Naive B cell (primary cell): ENCODE measurements around the gene CPNE8. TPM values are rescaled to one million over a fixed set of nuclear protein-coding genes. Genes with fewer than 3 reads are reported as not detected.

Source experiments
- ATAC-seq, 2 donors: fragments of 150-1000 bp; cut with Tn5 transposase; 2 replicates each; pipeline ENCODE4 v1.10.0; 2021; ENCODE audit warnings: low read depth in 2 of 2, mild to moderate bottlenecking in 2 of 2, moderate library complexity in 2 of 2
- DNase-seq: peaks from one replicate; pipeline ENCODE4 v3.0.0; 2022
- H3K27ac Mint-ChIP-seq, 6 donors: one replicate each; pipeline ENCODE4 v1.8.0; 2020 to 2022; ENCODE audit warnings: mild to moderate bottlenecking in 6 of 6, mixed read lengths in 6 of 6, moderate library complexity in 5 of 6, inconsistent platforms in 2 of 6
- H3K27me3 Mint-ChIP-seq, 3 donors: one replicate each; pipeline ENCODE4 v1.8.0; 2021 to 2022; ENCODE audit warnings: mixed read lengths in 3 of 3, mild to moderate bottlenecking in 1 of 3
- H3K36me3 Mint-ChIP-seq, 2 donors: one replicate each; pipeline ENCODE4 v1.8.0; 2020 to 2022; ENCODE audit warnings: mixed read lengths in 2 of 2, inconsistent platforms in 1 of 2, mild to moderate bottlenecking in 1 of 2
- H3K4me1 Mint-ChIP-seq, 3 donors: one replicate each; pipeline ENCODE4 v1.8.0; 2020 to 2022; ENCODE audit warnings: mixed read lengths in 3 of 3, inconsistent platforms in 1 of 3, mild to moderate bottlenecking in 1 of 3, moderate library complexity in 1 of 3
- H3K4me3 Mint-ChIP-seq, 8 donors: one replicate each; pipeline ENCODE4 v1.8.0; 2020 to 2022; ENCODE audit warnings: mild to moderate bottlenecking in 8 of 8, mixed read lengths in 8 of 8, moderate library complexity in 8 of 8, inconsistent platforms in 2 of 8
- H3K9me3 Mint-ChIP-seq, 7 donors: one replicate each; pipeline ENCODE4 v1.8.0; 2020 to 2022; ENCODE audit warnings: mixed read lengths in 7 of 7, mild to moderate bottlenecking in 5 of 7, inconsistent platforms in 2 of 7, moderate library complexity in 1 of 7
- polyA plus RNA-seq, 6 donors: library from polyadenylated mRNA; unstranded; fragments of 300-500 nt; fragmentation: Illumina TruSeq; gene quantifications; one replicate each; pipeline ENCODE4 v1.2.3, GENCODE V29; 2021; ENCODE audit warnings: low read depth in 6 of 6

CPNE8 gene
- polyA plus RNA-seq, 6 donors from 2014 or later, result 0.40 to 1.3 (median 0.83) TPM

- H3K9me3 Mint-ChIP-seq, result no peaks in the 10 kb centered on the region
- H3K27ac Mint-ChIP-seq, result no peak overlapping the region
- no peaks in the 10 kb centered on the region for H3K27me3 Mint-ChIP-seq
- no peak overlapping the region for H3K4me3 Mint-ChIP-seq
- ATAC-seq (no peak), DNase-seq (no peak)
- peaks cover 0 to 5% of the 10 kb centered on the region in 2 donors for H3K36me3 Mint-ChIP-seq
- no peaks in the 10 kb centered on the region for H3K4me1 Mint-ChIP-seq
Observed at GRCh38 chr12:38728894-38729293, 176.5 kb downstream of the CPNE8 start.

- no peak for DNase-seq
- H3K9me3 Mint-ChIP-seq, result peaks cover 0 to under 1% (median 0%) of the 10 kb centered on the region in 7 donors
- H3K4me1 Mint-ChIP-seq, result no peaks in the 10 kb centered on the region
- H3K36me3 Mint-ChIP-seq, result peaks cover 0 to 5% of the 10 kb centered on the region in 2 donors
- H3K27me3 Mint-ChIP-seq, result no peaks in the 10 kb centered on the region
- no peak for ATAC-seq
- H3K27ac Mint-ChIP-seq, result no peak overlapping the region
- H3K4me3 Mint-ChIP-seq, result peak overlapping the region in 1 of 8 donors; percentile 44
Observed at GRCh38 chr12:38721611-38722252, 183.7 kb downstream of the CPNE8 start.

GRCh38 chr12:38720661-38721060, 184.7 kb downstream of the CPNE8 start:
- no peak for DNase-seq
- H3K9me3 Mint-ChIP-seq, result peaks cover 0 to 9% (median 6%) of the 10 kb centered on the region in 7 donors
- no peak overlapping the region for H3K27ac Mint-ChIP-seq
- peaks cover 9 to 11% of the 10 kb centered on the region in 2 donors for H3K36me3 Mint-ChIP-seq
- H3K4me3 Mint-ChIP-seq, result no peak overlapping the region
- ATAC-seq, result no peak
- H3K27me3 Mint-ChIP-seq, result no peaks in the 10 kb centered on the region
- H3K4me1 Mint-ChIP-seq, result no peaks in the 10 kb centered on the region

DNA sequence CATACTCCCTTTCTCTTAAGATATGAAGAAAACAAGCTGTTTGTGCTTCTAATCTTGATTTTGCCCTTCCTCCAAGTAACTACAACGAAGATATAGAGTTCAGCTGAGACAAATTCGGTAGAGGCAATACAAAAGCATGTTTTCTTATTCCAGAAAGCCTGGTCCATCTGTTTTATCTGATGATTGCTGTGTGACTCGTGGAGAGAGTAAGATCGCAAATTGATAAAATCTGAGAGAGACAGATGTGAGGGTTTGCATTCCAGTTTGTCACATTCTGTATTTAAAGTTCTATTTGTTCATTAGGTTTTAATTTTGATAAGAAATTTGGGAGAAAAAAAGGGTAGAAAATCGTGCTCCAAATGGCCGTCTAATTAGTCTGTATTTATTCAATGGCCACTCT, 192.1 kb downstream of the CPNE8 start:
- DNase-seq (no peak), ATAC-seq (no peak)
- Mint-ChIP-seq H3K27me3 (no peaks in the 10 kb centered on the region), H3K27ac (peak overlapping the region in 1 of 6 donors; percentile 31), H3K4me3 (no peak overlapping the region), H3K36me3 (peaks cover 7 to 9% of the 10 kb centered on the region in 2 donors), H3K9me3 (peaks cover 0 to 9% (median 6%) of the 10 kb centered on the region in 7 donors), H3K4me1 (no peaks in the 10 kb centered on the region)

DNA sequence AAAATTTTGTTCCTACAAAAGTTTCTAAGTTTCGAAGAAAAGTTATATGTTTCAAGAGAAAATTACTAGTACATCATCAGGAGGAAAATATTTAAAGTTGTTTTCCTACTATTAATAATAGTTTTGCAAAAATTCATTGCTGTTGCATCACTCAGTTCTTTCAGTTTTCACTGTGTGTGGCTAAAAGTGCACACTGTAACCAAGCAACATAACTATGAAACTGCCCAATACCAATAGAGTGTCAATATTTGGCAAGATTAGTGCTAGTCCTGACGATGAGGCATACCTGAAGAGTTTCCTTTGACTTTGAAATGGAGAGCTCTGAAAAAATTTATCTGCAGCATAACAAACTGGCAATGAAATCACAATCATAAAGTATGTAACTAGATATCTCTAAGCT, 194.3 kb downstream of the CPNE8 start:
- peak overlapping the region in 1 of 6 donors; percentile 46 for H3K27ac Mint-ChIP-seq
- H3K4me1 Mint-ChIP-seq, result no peaks in the 10 kb centered on the region
- no peaks in the 10 kb centered on the region for H3K27me3 Mint-ChIP-seq
- H3K36me3 Mint-ChIP-seq, result peaks cover 1 to 3% of the 10 kb centered on the region in 2 donors
- H3K9me3 Mint-ChIP-seq, result peaks cover 0 to 3% (median under 1%) of the 10 kb centered on the region in 7 donors
- ATAC-seq (no peak), DNase-seq (no peak)
- no peak overlapping the region for H3K4me3 Mint-ChIP-seq

DNA sequence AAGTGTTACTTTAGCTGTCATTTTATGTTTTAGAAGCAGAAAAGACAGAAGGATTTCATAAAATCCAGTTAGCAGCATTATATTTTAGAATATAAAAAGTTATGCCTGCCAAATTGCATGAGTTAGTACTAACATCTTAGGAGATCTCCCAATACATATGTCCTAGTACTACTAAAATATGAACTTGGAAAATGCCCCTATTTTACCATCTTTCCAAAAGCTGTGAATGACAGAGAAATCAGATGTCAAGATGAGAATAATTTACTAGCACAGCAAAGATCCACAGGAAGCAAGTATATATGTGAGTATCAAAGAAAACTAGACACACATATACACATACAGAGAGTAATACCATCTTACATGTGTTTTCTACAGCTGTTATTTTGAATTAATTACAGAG, 196.9 kb downstream of the CPNE8 start:
- Mint-ChIP-seq H3K4me1 (no peaks in the 10 kb centered on the region), H3K27me3 (no peaks in the 10 kb centered on the region)

GRCh38 chr12:38707648-38708047, 197.7 kb downstream of the CPNE8 start:
- H3K27ac Mint-ChIP-seq, result no peak overlapping the region
- no peaks in the 10 kb centered on the region for H3K36me3 Mint-ChIP-seq
- no peaks in the 10 kb centered on the region for H3K4me1 Mint-ChIP-seq
- H3K9me3 Mint-ChIP-seq, result no peaks in the 10 kb centered on the region
- DNase-seq, result no peak
- no peak overlapping the region for H3K4me3 Mint-ChIP-seq
- no peak for ATAC-seq
- no peaks in the 10 kb centered on the region for H3K27me3 Mint-ChIP-seq

More for the DNA sequence above, 196.9 kb downstream of the CPNE8 start:
- Mint-ChIP-seq H3K36me3 (no peaks in the 10 kb centered on the region), H3K27ac (no peak overlapping the region), H3K9me3 (no peaks in the 10 kb centered on the region), H3K4me3 (no peak overlapping the region)
- DNase-seq, result no peak
- ATAC-seq, result no peak

DNA sequence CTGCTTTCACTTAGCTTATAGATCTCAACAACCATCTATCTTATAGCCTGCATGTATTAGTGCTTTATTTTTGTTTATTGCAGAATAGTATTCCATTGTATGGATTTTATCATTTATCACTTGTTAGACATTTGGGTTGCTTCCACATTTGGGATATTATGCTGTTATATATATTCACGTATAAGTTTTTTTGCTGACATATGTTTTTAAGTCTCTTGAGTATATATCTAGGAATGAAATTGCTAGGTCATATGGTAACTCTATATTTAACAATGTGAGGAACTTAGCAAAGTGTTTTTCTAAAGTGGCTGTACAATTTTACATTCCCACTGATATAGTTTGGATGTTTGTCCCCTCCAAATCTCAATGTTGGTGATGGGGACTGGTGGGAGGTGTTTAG, 208.1 kb downstream of the CPNE8 start:
- Mint-ChIP-seq H3K4me1 (no peaks in the 10 kb centered on the region), H3K27me3 (no peaks in the 10 kb centered on the region), H3K4me3 (no peak overlapping the region), H3K27ac (no peak overlapping the region), H3K9me3 (peaks cover 0 to 5% (median 0%) of the 10 kb centered on the region in 7 donors), H3K36me3 (no peaks in the 10 kb centered on the region)
- ATAC-seq (no peak), DNase-seq (no peak)

DNA sequence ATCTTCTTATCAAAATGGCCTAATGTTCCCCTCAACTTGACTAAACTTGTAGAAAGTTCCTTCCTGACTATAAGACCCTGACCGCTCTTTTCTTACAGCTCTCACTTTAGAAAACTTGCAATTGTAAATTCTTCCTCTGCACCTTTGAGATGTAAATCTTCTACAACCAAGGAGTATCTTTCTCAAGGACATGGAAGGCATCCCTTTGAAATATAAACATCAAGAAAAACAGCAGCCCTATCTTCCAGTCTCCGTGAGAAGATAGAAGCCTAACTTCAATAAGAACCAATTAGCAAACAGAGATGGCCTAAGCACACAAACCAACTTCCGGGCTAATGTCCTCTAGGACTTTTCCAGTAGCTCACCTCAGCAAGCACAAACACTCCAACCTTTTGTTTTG, 210.3 kb downstream of the CPNE8 start:
- Mint-ChIP-seq H3K27me3 (no peaks in the 10 kb centered on the region), H3K36me3 (no peaks in the 10 kb centered on the region), H3K4me3 (no peak overlapping the region), H3K4me1 (no peaks in the 10 kb centered on the region), H3K27ac (no peak overlapping the region), H3K9me3 (peaks cover 0 to 2% (median 0%) of the 10 kb centered on the region in 7 donors)
- DNase-seq, result no peak
- ATAC-seq, result no peak

- Mint-ChIP-seq H3K4me1 (no peaks in the 10 kb centered on the region), H3K27me3 (no peaks in the 10 kb centered on the region), H3K36me3 (no peaks in the 10 kb centered on the region), H3K9me3 (peaks cover 0 to 2% (median 0%) of the 10 kb centered on the region in 7 donors), H3K4me3 (no peak overlapping the region), H3K27ac (no peak overlapping the region)
- DNase-seq (no peak), ATAC-seq (no peak)
Observed at GRCh38 chr12:38691164-38691563, 214.2 kb downstream of the CPNE8 start.

GRCh38 chr12:38690646-38691045, 214.7 kb downstream of the CPNE8 start:
- Mint-ChIP-seq H3K36me3 (no peaks in the 10 kb centered on the region), H3K9me3 (peaks cover 0 to 2% (median 0%) of the 10 kb centered on the region in 7 donors), H3K4me3 (no peak overlapping the region), H3K4me1 (no peaks in the 10 kb centered on the region), H3K27ac (peak overlapping the region in 1 of 6 donors; percentile 81), H3K27me3 (no peaks in the 10 kb centered on the region)
- no peak for DNase-seq
- no peak for ATAC-seq

DNA sequence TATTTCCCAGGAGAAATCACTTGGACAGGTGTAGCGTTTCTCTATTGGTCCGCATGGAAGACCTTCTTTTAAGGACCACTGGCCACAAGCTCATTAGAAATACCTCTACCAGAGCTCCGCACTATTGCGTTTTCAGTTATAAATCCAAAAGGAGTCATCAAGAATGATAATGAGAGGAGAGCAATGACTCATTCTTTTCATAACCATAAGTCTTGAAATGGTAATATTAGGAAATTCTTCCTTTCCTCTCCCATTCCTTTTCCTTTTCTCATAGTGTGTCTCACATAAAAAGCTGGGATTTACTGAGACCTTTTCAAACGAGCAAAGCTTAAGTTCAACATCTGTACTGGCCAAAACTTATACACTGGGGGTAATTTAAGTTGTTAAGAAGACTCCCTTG, 215.7 kb downstream of the CPNE8 start:
- ATAC-seq (no peak), DNase-seq (no peak)
- no peaks in the 10 kb centered on the region for H3K4me1 Mint-ChIP-seq
- H3K27ac Mint-ChIP-seq, result peak overlapping the region in 1 of 6 donors; percentile 28
- no peaks in the 10 kb centered on the region for H3K27me3 Mint-ChIP-seq
- H3K36me3 Mint-ChIP-seq, result no peaks in the 10 kb centered on the region
- H3K9me3 Mint-ChIP-seq, result peaks cover 0 to 2% (median 0%) of the 10 kb centered on the region in 7 donors
- no peak overlapping the region for H3K4me3 Mint-ChIP-seq

DNA sequence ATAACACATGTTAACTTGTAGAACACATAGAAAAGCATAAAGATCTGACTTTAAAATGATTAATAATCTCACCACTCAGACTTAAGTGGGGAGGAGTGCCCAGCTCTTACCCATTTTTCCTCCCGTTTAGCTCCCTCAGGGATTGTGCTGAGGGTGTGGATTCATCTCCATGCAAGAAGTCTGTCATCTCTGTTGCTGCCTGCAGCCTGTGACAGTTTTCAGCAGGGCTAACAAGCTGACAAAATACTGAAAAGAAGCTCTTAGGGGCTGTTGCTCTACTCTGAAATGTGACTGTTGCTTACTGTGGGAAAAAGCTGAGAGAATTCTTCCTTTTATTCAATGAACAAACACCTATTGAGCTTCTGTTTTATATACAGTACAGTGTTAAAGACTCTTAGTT, 216.2 kb downstream of the CPNE8 start:
- Mint-ChIP-seq H3K27me3 (no peaks in the 10 kb centered on the region), H3K4me3 (no peak overlapping the region), H3K4me1 (no peaks in the 10 kb centered on the region), H3K27ac (peak overlapping the region in 1 of 6 donors; percentile 24), H3K36me3 (no peaks in the 10 kb centered on the region), H3K9me3 (peaks cover 0 to 2% (median 0%) of the 10 kb centered on the region in 7 donors)
- no peak for ATAC-seq
- no peak for DNase-seq

DNA sequence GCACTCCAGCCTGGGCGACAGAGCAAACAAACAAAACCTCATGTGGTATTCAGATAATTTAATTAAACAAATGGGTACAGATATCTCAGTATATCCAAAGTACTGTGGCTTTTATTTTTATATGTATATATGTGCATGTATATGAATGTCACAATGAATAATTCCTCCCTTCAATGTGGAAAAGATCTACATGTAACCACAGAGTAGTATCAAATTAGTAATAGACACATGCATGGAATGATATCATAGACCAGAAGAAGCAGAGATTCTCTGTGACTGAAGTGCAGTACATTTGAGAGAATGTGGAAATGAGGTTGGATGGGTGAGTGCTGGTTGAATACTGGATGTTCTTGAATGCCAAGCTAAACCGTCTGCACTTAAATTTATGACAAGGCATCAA, 222.9 kb downstream of the CPNE8 start:
- H3K27me3 Mint-ChIP-seq, result no peaks in the 10 kb centered on the region
- DNase-seq (no peak), ATAC-seq (no peak)
- H3K4me1 Mint-ChIP-seq, result no peaks in the 10 kb centered on the region
- H3K27ac Mint-ChIP-seq, result no peak overlapping the region
- no peaks in the 10 kb centered on the region for H3K36me3 Mint-ChIP-seq
- no peaks in the 10 kb centered on the region for H3K9me3 Mint-ChIP-seq
- no peak overlapping the region for H3K4me3 Mint-ChIP-seq
